ENCODE data around the gene VAV2.

Gene VAV2

GRCh38 chr9:133830711-133831110 is 161.4 kb downstream of the VAV2 start:
- no peak for DNase-seq

GRCh38 chr9:133830310-133830709 is 161.8 kb downstream of the VAV2 start:
- DNase-seq: no peak

GRCh38 chr9:133828338-133828997 is 163.7 kb downstream of the VAV2 start:
- no peak for DNase-seq

GRCh38 chr9:133826289-133827085 is 165.6 kb downstream of the VAV2 start:
- DNase-seq: no peak

GRCh38 chr9:133825555-133826218 is 166.4 kb downstream of the VAV2 start:
- DNase-seq: no peak

- DNase-seq: no peak
Measured at GRCh38 chr9:133824802-133825186, 167.3 kb downstream of the VAV2 start.

GRCh38 chr9:133824106-133824801 is 167.9 kb downstream of the VAV2 start:
- no peak for DNase-seq

- no peak for DNase-seq
Measured at GRCh38 chr9:133823189-133824105, 168.7 kb downstream of the VAV2 start.

GRCh38 chr9:133822430-133823065 is 169.6 kb downstream of the VAV2 start:
- no peak for DNase-seq

- DNase-seq: no peak
Measured at GRCh38 chr9:133821601-133822429, 170.3 kb downstream of the VAV2 start.

- DNase-seq: no peak
Measured at GRCh38 chr9:133819923-133820322, 172.2 kb downstream of the VAV2 start.

- DNase-seq: no peak
Measured at GRCh38 chr9:133818444-133818843, 173.7 kb downstream of the VAV2 start.

GRCh38 chr9:133815781-133816180 is 176.3 kb downstream of the VAV2 start:
- no peak for DNase-seq

- DNase-seq: no peak
Measured at GRCh38 chr9:133814586-133815208, 177.4 kb downstream of the VAV2 start.

- no peak for DNase-seq
Measured at GRCh38 chr9:133813749-133814585, 178.2 kb downstream of the VAV2 start.

- no peak for DNase-seq
Measured at GRCh38 chr9:133812941-133813748, 179.0 kb downstream of the VAV2 start.

GRCh38 chr9:133812077-133812868 is 179.9 kb downstream of the VAV2 start:
- DNase-seq: no peak
